ENCODE results near the gene RTTN. TPM values are rescaled to one million over a fixed set of nuclear protein-coding genes. Genes with fewer than 3 reads are reported as not detected.
"Not testable (repeated sequence)": the region's sequence is repeated elsewhere in the genome, so short reads cannot be mapped to it uniquely, and the experiment has no call there.

The RTTN gene
- total RNA-seq, 2 donors from 2014 or later: 5.4 to 6.5 TPM

DNA sequence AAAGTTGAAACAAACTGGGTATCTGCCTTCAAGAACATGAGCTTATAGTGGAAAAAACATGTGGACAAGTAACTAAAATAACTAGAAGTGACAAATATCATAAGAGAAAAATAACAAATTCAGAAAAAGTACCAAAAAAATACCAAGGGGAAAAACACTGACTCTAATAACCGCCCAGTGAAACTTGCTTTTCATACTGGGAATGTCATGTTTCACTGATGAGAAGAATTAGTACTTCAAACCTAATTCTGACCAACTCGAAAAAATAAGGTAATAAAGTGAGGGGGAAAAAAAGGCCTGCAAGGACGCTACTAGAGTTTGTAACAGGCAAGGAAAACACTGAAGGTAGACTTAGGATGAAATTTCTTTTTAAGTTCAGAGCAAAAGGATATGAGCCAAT, 83.6 kb downstream of the RTTN start:
- ATAC-seq: no peak
- DNase-seq: no peak
- intact Hi-C loops (cut with DNase I): no loop called here

DNA sequence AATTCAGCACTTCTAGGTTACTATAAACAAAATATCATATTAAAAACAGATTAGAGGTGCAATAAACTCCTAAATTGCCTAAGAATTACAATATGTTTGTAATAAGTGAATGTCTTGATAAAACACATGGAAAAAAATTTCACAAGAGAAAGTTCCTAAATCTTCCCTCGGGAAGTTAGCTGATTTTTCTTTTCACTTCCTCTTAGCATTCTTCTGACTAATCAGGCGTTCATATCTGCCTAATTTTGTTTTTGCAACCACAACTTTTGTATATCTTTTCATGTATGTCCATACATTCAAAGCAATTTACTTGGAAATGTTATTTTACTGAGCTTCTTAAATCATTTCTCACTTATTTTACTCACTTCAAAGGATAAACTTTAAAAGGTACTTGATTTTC, 88.5 kb downstream of the RTTN start:
- DNase-seq: no peak
- ATAC-seq: no peak
- intact Hi-C loops (cut with DNase I): no loop called here

DNA sequence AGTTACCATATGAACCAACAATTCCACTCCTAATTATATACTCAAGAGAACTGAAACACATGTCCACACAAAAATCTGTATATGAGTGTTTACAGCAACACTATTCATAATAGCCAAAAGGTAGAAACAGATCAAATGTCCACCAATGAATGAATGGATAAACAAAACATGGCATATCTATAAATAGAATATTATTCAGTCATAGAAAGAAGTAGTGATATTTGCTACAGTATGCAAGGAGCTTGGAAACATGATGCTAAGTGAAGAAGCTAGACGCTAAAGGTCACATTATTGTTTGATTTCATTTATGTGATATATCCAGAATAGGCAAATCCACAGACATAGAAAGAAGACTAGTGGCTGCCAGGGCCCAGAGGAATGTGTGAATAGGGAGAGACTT, 92.0 kb downstream of the RTTN start:
- ATAC-seq (no peak), DNase-seq (no peak)
- intact Hi-C loops (cut with DNase I): no loop called here

DNA sequence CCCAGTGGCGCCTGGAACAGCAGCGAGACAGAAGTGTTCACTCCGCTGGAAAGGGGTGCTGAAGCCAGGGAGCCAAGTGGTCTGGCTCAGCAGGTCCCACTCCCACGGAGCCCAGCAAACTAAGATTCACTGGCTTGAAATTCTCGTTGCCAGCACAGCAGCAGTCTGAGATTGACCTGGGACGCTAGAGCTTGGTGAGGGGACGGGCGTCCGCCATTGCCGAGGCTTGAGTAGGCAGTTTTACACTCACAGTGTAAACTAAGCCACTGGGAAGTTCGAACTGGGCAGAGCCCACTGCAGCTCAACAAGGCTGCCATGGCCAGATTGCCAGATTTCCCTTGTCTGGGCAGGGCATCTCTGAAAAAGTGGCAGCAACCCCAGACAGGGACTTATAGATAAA, 94.8 kb downstream of the RTTN start:
- no peak for DNase-seq
- no peak for ATAC-seq
- intact Hi-C loops (cut with DNase I): no loop called here

DNA sequence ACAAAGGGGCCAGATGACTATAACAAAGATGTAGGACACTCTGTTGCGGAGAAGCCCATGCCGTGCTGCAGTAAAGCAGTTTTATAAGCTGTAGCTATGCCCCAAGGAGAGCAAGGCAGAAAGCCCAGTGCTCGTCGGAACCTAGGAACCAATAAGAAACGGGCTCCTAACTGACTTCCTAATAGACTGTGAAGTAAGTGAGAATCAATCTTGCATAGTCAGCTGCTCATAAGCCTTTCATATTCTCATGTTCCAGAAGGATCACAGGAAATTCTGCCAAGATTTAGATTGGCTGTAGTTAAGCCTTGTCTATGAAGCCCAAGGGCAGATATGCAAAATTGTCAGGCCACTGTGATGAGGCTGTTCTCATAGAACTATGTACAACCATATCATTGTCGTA, 98.4 kb downstream of the RTTN start:
- ATAC-seq (peak in 1 of 2 donors; percentile 30), DNase-seq (no peak)
- intact Hi-C loops (cut with DNase I): no loop called here

DNA sequence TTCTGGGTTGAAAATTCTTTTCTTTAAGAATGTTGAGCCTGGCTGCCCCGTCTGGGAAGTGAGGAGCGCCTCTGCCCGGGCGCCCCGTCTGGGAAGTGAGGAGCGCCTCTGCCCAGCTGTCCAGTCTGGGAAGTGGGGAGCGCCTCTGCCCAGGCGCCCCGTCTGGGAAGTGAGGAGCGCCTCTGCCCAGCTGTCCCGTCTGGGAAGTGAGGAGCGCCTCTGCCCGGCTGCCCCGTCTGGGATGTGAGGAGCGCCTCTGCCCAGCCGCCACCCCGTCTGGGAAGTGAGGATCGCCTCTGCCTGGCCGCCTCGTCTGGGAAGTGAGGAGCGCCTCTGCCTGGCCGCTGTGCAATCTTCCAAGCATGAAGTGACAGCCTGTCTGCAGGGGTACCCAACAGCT, 102.6 kb downstream of the RTTN start:
- DNase-seq; ATAC-seq; intact Hi-C loops (cut with DNase I): not testable (repeated sequence)

DNA sequence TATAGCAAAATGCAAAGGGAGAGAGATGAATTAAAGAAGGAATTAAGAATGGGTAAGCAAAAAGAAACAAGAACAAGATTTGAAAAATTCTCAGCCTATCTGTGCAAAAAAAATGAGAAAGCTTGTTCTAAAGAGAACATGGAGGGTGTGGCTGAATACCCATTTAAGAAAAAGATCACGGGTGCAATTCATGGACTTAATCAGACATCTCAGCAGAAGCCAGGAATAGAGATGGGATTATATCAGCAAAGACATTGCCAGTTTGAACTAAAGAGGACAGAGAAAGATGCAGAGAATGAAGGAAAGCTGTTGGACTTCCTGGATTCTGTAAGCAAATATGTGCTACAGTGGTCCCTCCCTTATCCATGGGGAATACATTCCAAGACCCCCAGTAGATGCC, 115.6 kb downstream of the RTTN start:
- intact Hi-C loops (cut with DNase I): loop anchor here (5.0 to 10.0 kb wide), 3 partner anchors 453 to 1245 kb away; no protein-coding TSS in a partner anchor
- ATAC-seq (no peak), DNase-seq (no peak)

DNA sequence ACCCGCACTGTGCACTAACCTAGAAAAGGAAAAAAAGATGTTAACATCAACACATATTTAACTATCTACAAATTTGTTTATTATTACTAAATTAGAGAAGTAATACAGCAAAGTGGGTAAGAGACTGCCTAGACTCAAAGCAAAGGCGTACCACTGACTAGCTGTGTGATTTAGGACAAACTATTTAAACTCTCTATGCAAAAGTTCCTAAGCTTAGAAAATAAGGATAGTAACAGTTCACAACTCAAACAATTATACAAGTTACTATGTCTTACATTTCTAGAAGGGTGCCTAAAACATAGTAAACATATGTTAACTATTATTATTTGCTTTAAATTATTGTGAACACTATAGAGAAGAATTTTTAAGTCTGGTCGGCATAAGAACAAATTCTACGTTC, 119.4 kb downstream of the RTTN start:
- ATAC-seq (no peak), DNase-seq (no peak)
- intact Hi-C loops (cut with DNase I): loop anchor here (2.0 to 10.0 kb wide), 4 partner anchors 449 to 1241 kb away; no protein-coding TSS in a partner anchor

DNA sequence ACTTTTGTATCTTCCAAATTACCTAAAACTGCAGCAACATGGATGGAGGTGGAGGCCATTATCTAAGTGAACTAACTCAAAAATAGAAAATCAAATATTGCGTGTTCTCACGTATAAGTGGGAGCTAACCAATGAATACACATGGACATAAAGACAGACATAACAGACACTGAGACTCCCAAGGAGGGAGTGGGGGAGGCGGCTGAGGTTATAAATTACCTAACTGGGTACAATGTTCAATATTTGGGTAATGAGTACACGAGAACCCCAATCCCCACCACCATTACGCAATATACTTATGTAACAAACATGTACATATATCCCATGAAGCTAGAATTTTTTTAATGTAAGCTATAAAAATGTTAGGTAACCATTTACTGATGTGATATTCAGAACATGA, 119.8 kb downstream of the RTTN start:
- intact Hi-C loops (cut with DNase I): loop anchor here (2.0 to 10.0 kb wide), 4 partner anchors 448 to 1241 kb away; no protein-coding TSS in a partner anchor

DNA sequence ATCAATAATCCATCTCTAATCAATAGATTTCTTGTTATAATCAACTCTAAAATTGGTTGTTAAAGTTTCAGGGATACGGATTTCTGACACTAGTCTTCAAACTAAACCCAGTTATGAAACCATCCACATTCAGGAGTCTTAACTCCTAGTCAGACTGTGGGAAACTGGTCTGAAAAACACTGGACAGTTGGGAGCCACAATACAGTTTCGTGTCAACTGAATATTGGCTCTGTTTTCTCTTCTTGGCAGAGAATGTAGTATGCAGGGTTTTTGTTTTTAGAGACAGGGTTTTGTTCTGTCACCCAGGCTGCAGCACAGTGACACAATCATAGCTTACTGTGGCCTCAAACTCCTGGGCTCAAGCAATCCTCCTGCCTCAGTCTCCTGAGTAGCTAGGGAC, 123.1 kb downstream of the RTTN start:
- no peak for DNase-seq
- intact Hi-C loops (cut with DNase I): loop anchor here in 1 of 2 donors (10.0 kb wide), 1 partner anchor 1238 kb away; no protein-coding TSS in a partner anchor
- no peak for ATAC-seq

More for the DNA sequence above, 119.8 kb downstream of the RTTN start:
- ATAC-seq: no peak
- DNase-seq: no peak

DNA sequence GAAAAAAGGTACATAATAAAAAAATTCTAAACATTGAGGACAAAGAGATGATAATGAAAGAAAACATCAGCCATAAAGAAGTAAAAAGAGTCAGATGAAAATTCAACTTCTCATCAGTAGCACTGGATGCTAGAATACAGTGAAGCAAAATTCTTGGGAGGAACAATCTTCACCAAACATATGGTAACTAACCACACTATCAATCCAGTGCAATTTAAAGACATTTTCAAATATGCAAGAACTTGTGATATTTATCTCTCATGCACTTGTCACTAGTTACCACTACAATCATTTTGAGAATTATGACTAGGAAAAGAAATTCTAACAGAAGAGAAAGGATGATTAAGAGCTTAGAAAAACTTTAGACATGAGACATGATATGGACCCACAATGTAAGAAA, 127.4 kb downstream of the RTTN start:
- ATAC-seq: no peak
- no peak for DNase-seq
- intact Hi-C loops (cut with DNase I): loop anchor here in 1 of 2 donors (10.0 kb wide), 1 partner anchor 233 kb away; no protein-coding TSS in a partner anchor

DNA sequence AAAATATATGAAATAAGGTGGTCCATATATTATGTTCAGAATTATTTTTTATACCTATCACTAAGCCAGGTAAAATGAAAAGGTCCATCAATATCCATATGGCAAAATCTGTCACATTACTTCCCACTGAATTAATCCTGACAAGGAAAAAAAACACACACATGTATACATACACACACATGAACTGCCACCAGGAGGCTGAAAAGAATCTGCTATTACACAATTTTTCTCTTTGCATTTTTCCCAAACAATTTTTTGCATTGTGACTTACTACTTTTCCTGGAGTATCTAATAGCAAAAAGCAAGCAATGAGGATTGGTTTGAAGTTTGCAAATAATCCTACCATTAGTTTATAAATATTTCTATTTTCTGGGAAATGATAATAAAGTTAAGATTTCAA, 129.6 kb downstream of the RTTN start:
- intact Hi-C loops (cut with DNase I): loop anchor here in 1 of 2 donors (10.0 kb wide), 1 partner anchor 231 kb away; no protein-coding TSS in a partner anchor
- no peak for ATAC-seq
- no peak for DNase-seq

DNA sequence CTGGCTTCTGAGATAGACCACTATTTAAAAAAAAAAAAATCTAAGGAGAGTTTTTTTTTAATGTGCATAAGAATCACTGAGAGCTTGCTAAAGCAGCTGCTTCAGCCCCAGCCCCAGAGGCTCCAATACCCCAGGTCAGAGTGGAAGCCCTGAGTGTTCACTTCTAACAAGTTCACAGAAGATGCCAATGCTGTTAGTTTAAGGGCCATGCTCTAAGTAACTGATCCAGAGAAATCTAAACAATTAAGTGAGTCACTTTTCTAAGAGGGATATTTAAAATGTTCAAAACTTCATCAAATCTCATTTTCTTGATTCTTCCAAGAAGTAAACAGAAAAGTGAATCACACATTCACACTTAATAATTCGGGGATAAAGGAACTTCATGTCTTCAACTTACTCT, 131.4 kb downstream of the RTTN start:
- intact Hi-C loops (cut with DNase I): loop anchor here in 1 of 2 donors (5.0 to 10.0 kb wide), 2 partner anchors 229 to 437 kb away; no protein-coding TSS in a partner anchor
- ATAC-seq: no peak

DNA sequence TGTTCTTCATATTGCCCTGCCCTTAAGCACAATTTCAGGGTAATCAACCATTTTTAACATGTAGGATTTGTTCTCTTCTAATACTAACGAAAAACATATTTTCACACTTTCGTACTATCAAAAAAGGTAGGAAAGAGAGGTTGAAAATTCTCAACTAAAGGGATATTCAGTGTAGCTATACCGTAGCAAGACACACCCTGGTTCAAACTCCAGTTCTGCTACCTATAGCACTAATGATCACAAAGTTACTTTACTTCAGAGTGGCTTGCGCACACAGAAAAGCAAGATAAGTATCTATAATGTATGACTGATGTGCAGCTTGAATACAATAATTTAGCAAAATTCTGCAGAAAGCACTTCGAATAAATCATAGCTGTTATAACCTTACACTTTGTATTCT, 132.1 kb downstream of the RTTN start:
- ATAC-seq: no peak
- no peak for DNase-seq
- intact Hi-C loops (cut with DNase I): loop anchor here in 1 of 2 donors (5.0 to 10.0 kb wide), 2 partner anchors 229 to 436 kb away; no protein-coding TSS in a partner anchor

More for the DNA sequence above, 131.4 kb downstream of the RTTN start:
- DNase-seq: no peak

DNA sequence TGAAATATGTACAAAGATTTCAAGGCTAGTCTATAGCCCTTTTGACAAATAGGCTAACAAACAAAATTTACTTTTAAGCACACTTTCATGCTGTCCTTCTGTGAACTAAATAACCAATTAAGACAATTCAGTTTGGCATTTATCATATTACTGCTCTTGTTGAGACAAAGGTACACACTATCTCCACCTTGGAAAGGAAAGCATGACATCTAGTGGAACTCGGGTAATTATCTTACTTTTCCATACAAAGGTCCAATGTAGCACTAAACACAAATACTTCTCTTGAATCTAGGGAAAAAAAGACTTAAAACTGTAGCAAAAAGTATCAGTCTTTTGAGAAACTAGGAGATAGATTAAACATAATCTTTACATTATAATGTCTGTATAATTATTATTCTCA, 132.8 kb downstream of the RTTN start:
- DNase-seq (no peak), ATAC-seq (no peak)
- intact Hi-C loops (cut with DNase I): loop anchor here in 1 of 2 donors (5.0 to 10.0 kb wide), 2 partner anchors 228 to 435 kb away; no protein-coding TSS in a partner anchor

DNA sequence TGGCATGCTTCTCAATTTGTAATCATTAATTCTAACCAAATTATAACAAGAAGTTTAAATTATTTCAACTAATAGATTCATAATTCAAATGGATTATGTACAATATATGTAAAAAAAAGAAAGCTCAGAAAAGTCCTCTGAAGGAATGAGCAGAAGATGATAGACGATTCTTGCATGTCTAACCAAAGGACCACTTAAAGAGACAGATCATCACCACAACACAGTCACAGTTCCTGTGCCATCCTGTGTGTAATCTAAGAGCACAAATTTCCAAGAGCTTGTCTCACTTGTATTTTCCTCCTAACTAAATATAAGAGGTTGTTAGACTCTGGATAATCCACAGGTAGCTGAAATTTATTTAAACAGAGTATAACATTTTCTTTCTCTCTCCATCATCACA, 135.5 kb downstream of the RTTN start:
- intact Hi-C loops (cut with DNase I): loop anchor here in 1 of 2 donors (5.0 to 10.0 kb wide), 2 partner anchors 225 to 433 kb away; no protein-coding TSS in a partner anchor
- ATAC-seq: no peak
- no peak for DNase-seq

DNA sequence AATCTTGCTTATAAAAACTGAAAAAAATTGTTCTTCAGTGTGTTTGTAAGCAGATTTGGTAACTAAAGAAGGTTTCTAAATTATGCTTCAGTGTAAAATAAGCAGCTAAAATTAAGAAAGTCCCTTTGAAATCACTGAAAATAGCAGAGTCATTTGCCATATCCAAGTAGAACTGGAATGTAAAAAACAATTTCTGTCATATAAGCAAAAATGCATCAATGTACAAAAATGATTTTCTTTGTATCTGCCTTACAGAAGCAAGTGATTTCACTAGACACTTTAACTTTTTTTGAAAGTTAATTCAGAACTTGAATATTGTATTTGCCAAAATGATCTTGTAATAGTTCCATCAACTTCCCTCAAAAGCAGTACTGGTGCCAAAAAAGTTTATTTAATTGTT, 136.1 kb downstream of the RTTN start:
- ATAC-seq (no peak), DNase-seq (no peak)
- intact Hi-C loops (cut with DNase I): no loop called here

DNA sequence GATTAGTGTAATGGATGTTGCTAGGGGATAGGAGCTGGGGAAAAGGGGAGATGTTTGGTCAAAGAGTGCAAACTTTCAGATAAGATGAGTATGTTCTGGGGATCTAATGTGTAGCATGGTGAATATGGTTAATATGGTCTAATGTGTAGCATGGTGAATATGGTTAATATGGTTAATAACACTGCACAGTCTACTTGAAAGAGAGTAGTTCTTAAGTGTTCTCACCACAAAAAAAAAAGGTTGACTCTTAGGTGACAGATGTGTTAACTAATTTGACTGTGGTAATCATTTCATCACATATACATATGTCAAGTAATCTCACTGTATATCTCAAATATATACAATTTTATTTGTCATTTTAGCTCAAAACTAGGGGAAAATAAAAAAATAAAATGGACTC, 136.5 kb downstream of the RTTN start:
- DNase-seq: no peak
- intact Hi-C loops (cut with DNase I): no loop called here

DNA sequence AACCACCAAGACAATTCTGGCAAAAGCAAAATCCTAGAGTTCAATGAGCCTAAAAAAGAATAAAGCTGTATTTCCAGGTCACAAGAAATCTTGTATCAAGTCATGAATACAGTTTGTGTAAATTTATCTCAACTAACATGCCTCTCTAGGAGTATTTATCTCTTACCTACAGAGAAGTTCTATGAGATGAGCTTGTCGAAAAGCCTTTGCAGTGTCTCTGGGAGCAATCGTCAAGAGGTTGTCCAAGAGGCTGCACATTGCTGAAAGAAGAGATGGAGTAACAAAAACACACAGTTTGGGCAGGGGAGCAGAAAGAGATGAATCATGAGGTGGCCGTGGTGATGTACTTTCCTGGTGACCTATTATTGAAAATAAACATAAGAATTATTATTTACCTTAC, 145.8 kb downstream of the RTTN start:
- DNase-seq (no peak), ATAC-seq (no peak)
- intact Hi-C loops (cut with DNase I): no loop called here

More for the DNA sequence above, 136.5 kb downstream of the RTTN start:
- ATAC-seq: no peak

DNA sequence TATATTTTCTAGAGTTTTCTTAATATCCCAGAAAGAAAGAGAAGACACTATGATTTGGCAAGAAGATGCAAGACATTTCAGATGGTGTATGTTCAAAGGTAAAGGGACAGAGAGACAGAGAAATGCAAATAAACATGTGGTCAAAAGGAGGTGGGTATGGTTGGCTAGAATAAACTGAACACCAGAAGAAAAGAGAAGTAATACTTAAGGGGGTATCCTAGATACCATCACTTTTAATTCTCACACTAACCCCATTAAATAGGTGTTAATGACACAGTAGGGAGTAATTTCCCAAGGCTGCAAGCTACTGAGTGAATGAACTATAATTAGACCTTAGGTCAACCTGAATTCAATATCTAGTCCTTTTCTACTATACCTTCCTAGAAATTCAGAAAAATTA, 146.6 kb downstream of the RTTN start:
- DNase-seq (no peak), ATAC-seq (no peak)
- intact Hi-C loops (cut with DNase I): no loop called here

DNA sequence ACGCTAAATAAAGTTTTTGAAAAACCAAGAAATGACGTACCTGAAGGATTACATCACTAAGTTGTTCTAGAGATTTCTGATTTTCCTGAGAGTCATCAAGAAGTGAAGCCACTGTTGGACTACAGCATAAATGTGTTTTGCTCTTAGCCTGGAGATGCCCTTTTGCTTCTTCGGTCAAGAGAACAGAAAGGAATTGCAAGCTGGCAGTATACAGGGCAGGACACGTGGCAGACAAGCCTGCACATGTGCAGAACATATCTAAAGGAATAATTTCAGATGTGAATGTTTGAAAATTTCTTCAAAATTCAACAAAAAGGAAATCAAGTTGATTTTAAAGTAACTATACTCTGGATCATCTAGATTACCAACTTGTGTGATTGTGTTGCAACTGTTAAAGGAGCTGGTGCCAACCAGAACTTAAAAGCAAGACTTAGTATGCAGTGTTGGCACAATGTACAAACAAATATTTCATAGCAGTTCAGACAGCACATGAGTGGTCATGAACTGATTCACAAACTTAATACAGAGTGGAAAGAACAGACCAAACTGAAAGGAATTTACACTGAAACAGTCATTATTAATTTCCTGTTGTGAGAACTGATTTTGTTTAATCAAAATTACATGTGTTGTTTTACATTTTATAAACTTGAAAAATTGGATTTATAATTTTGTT, 157.4 kb downstream of the RTTN start:
- intact Hi-C loops (cut with DNase I): no loop called here
- DNase-seq (no peak), ATAC-seq (peak; percentile 67 to 71)
